ENCODE data around the gene DLX5.
"Not testable (repeated sequence)": the region's sequence is repeated elsewhere in the genome, so short reads cannot be mapped to it uniquely, and the experiment has no call there.

The DLX5 gene

DNA sequence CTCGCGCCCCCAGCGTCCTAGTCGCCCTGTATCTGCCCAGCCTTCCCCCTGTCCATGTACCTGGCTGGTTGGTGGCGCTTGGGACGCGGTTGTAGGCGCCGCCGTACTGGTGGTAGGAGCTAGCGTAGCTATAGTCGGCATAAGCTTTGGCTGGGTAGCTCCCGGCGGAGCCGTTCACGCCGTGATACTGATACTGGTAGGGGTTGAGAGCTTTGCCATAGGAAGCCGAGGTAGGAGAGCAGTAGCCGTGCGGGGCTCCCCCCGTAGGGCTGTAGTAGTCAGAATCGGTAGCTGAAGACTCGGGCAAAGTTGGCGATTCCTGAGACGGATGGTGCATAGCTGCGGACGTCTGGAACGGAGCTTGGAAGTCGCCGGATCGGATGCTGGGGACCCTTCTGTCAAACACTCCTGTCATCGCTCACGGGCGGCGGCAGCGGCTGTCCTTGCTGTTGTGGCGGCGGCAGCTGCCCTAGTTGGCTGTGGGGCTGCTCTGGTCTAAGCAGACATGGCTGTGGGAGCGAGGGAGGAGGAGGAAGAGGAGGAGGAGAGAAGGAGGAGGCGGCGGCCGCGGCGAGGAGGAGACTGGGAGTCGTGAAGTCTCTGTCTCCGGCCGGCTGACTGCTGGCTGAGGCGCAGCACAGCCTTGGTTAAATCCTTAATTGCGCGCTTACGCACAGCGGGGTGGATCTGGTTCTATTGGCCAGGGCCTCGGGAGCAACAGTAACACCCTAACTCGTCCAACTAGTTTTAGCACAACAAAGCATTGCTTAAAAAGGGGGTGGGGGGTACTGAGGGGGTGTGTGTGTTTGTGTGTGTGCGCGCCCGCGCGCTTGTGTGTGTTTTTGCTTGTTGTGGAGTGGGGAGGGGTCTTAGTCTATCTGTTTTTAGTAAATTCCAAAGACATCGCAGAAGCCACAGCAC is at the start of gene DLX5:
TSS of gene DLX5 (minus strand) at position 623 of the 921 bp plus-strand sequence. CDS start at position 415, 208 bp downstream.
- DNase-seq, result peak; percentile 88

DNA sequence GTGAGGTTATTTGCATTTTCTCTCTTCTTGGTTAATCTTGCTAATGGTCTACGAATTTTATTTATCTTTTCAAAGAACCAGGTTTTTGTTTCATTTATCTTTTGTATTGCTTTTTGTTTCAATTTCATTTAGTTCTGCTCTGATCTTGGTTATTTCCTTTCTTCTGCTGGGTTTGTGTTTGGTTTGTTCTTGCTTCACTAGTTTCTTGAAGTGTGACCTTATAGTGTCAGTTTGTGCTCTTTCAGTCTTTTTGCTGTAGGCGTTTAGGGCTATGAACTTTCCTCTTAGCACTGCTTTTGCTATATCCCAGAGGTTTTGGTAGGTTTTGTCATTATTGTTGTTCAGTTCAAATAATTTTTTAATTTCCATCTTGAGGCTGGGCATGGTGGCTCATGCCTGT is 47.4 kb upstream of the DLX5 start:
- DNase-seq, result not testable (repeated sequence)

DNA sequence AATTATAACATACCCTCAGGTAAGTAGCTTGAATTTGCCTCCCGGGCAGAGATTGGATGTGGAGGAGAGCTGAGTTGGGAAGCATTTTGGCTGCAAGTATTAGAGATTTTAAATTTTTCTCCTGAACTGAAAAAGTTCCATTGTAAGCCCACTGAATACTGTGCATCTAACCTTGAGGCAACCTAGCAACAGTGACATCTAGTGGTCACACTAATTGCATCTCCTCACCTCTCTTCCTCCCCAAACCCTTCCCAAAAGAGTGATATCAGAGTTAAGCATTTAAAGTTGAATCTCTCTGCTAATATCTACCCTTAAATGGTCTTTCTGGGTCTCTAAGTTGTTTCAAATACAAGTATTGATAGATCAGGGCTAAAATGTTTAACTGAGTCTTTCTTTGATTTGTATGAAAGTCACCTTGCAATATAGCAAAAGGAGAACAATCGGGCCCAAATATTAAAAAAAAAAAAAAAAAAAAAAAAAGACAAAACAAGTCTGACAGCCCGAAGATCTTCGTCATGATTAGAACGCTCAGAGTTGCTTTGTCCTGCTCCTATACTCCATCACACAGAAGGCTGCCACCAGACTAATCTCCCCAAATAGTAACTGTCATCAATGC is 40.4 kb upstream of the DLX5 start:
- DNase-seq, result peak; percentile 49

DNA sequence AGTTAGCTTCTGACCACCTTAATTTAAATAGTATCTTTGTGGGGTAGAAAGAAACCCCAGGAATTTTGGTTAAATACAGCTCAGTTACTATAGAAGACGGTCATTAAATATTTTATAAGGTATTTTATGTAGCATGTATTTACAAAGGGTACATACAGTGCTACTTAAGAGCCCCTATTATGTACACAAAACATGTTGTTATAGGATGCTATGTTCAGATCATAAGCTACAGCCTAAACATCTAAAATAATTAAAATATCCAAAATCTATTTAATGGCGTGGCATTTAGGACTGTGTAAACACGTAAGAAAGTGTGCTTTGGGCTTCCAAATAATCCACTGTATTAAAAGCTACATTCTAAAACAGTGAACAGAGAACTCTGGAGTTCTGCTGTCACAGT is 39.4 kb upstream of the DLX5 start:
- DNase-seq, result no peak

DNA sequence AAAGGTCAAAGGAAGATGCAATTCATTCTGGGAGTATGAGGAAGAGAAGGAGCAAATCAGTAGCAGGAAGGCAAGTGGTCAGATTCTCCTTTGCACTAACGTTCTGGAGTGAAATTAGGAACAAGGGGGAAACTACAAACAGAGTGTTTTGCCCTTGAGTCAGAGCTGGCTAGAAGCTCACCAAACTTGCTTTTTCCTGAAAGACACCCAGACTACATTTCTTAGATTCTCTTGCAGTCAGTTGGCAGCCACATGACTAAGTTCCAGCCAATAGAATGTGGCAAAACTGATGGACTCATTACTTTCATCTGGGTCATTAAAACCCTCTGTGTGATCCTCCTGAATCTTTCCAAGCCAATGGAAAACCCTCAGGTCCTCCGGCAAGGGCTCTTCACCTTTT is 18.6 kb upstream of the DLX5 start:
- no peak for DNase-seq

DNA sequence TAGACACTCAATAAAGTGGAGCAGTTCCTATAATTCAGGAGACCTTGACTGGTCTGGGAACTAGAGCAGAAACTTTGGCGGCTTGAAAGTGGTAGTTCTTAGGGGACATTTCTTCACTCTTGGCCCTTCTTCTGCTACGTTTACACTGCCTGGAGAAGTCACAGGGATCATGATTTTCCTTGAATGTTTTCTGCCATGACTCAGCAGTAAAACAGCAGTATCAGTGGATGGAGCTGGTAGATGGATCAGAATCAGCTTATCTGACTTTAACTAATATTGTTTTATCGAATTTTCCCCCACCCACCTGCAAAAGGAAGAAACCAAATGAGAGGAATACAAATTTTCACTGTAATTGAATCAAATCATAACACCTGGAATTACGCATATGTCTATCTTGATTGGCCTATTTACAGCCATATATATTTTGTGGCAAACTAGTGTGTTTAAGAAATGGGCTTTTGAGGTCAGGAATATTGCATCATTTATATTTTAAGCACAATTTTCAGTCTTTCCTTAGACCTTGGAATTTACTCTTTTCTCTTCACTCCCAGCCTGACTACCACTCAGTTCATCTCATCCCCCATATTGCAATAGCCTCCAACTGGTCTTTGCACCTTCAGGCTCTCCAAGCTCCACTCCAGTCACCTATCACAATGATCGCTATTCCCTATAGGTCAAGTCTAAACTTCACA is 14.9 kb upstream of the DLX5 start:
- DNase-seq, result no peak

DNA sequence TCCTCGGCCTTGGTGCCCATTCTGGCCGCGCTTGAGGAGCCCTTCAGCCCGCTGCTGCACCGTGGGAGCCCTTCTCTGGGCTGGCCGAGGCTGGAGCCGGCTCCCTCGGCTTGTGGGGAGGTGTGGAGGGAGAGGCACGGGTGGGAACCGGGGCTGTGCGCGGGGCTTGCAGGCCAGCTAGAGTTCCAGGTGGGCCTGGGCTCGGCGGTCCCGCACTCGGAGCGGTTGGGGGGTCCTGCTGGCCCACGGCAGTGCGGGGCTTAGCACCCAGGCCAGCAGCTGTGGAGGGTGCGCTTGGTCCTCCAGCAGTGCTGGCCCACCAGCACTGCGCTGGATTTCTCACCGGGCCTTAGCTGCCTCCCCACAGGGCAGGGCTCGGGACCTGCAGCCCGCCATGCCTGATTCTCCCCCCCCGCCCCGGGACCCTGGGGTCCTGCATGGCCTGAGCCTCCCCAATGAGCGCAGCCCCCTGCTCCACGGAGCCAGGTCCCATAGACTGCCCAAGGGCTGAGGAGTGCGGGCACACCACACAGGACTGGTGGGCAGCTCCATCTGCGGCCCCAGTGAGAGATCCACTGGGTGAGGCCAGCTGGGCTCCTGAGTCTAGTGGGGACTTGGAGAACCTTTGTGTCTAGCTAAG is 9.7 kb upstream of the DLX5 start:
- not testable (repeated sequence) for DNase-seq

DNA sequence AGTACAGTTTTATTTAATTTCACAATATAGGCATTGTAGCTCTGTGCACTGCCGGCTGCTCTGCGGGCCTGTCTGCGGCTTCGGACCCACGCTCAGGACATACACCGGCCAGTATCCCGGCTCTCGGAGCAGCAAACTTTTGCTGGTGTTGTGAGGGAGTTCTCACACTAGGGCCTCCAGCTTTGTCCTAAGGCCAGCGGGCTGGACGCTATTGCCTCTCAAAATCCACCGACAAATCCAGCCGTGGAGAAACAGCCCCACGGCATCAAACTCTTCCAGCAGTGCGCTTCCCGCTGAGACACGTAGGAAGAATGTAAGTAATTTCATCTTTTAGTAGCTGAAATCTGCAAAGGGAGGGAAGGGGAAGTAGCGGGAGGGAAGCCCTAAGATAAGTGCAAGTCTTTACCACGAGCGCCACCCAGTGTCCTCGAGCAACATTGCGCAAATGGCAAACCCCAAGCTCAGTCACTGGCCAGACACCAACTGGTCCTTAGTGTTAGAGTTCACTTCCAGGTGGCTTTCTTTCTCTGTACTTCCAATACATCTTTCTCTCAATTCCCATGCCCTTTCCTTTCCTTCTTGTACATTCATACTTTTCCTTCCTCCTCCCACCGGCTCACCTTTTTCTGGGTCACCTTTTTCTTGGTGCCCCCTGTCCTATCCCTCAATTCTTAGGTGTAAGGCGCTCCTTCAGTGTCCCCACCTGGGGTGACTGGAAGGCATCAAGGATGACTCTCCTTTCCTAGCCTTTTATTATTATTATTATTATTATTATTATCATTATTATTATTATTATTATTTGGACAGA is 3.0 kb upstream of the DLX5 start:
- DNase-seq, result no peak

DNA sequence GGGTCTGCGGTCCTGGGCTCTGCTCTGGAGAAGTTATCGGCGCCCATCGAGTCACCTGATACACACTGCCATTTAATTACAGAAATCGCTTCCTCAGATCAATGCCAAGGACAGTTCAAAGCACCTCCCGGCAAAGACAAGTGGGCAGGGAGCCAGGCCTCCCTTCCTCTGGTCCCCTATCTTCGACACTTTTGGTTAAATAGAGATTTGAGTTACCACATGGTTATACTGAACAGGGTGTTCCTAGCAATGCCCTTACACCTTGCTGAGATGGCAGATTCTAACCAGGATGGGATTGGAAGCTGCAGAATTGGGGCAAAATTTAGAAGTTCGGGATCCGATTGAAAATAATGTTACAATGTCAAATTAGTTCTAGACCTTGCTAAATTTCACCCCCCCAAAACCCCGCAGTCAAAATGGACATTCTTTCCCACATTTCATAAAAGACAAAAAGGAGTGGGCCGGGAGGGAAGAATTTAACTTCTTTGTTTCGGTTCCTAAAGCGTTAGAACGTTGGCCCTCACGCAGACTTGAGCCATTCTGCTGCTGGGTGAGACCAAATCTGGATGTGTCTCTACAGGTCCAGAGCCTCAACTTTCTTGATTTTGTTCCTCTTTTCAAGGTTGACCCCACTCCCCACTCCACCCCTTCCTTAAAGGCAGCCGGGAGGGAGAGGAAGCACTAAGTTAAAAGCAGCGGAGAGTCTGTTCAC is 2.2 kb upstream of the DLX5 start:
- DNase-seq, result no peak

DNA sequence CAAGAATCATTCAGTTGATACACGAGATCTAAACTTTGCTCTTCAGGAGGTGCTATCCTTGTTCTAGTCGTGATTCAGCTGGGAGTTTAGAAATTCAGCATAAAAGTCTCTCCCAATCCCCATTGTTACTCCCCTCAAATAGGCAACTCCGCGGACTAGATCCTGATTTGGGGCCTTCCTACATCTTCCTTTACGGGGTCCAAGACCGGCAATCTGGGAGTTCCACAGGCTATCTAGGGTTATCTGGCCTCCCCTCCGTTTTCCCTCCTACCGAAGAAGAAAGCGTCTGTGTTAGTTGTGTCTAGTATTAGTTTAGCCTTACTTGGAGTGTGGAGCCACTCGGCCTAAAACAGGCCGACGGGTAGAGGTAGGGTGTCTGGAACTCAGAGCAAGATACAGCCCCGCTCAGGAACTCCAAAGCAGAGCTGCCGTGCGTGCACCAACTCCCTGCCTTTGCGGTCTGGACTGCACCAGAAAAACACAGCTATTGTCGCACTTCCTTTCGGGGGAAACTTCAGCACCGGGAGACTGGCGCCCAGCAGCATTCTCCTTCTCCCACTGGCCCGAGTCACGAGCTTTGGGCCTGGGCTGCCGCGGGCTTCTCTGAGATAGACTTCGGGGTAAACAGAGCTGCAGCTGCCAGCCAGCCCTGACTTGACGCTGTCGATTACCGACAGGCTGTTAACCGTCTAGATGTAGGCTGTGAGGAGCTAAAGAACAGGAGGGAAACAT is 1.5 kb upstream of the DLX5 start:
- no peak for DNase-seq

DNA sequence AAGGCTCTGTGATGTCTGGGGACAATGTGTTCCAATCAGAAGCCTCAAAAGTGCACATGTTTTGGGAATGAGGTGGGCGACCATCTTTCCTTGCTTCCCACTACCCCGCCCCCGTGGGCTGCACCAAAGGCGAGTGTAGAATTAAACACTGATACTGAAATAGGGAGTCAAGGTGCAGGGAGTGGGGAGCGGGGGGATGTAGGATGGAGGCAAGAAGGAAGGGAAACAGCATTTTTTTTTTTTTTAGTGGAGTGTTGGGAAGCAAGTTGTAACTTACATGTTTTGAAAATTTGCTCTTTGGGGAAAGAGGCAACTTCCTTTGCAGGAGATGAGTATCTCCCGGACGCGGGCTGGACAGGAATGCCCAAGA is 484 bp upstream of the DLX5 start:
- DNase-seq, result no peak

DNA sequence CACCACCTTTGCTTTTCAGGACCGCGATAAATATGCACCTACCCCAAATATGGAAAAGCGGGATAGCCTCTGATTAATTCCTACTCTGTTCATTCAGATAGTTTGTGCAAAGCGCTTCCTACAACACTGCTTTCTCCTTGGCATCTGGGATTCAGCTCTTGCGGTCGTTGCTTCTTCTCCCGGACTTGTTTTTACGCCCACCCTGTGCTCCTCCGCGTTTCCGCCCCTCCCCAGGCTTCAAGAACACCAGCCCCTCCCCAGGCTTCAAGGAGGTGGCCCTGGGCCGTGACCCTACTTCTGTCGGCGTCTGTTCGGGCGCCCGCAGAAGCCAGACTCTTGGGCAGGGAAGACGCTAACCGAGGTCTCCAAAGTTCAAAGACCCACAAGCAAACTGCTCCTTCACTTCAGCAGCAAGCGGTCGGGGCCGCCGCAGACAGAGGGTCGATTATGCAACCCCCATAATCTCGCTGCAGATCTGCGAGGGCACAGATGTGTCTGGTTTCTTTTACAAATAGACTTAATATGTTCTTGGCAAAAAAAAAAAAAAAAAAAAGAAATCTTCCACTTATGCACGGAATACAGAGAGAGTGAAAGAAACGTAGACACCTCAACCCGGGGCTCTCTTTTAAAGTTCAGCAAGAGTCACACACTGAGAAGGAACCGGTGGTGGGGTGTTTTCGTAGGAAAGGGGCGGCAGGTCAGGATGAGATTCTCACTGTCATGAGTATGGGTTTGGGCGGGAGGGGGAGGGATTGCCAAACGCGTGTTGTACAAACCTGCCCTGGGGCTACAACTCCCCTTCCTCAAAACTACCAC is 1.9 kb downstream of the DLX5 start:
- DNase-seq, result no peak

DNA sequence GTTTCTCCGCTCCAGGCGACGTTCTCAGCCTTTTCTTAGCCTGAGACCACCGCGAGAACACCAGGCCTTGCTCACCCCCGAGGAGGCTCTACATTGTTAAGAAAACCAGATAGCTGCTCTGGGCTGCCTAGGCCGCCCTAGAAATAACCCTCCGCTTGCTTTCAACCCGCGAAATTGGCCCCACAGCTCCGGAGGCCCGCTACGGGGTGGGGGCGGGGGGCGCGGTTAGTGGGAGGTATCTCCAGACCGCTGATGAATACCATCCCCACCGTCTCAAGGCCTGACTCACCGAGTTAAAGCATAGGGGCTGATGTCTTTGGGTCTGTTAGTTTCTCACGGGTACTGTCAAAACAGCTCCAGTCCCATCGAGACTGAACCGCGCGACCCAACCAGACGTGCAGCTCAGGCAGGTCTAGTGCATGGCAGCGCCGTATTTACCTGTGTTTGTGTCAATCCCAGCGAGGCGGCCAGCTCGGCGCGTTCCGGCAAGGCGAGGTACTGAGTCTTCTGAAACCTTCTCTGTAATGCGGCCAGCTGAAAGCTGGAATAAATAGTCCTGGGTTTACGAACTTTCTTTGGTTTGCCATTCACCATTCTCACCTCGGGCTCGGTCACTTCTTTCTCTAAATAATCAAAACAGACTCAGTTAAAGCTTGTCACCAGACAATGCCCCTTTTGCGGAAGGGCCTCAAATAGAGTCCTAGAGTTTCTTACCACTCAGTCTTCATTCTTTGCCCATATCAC is 2.7 kb downstream of the DLX5 start:
- DNase-seq, result no peak

DNA sequence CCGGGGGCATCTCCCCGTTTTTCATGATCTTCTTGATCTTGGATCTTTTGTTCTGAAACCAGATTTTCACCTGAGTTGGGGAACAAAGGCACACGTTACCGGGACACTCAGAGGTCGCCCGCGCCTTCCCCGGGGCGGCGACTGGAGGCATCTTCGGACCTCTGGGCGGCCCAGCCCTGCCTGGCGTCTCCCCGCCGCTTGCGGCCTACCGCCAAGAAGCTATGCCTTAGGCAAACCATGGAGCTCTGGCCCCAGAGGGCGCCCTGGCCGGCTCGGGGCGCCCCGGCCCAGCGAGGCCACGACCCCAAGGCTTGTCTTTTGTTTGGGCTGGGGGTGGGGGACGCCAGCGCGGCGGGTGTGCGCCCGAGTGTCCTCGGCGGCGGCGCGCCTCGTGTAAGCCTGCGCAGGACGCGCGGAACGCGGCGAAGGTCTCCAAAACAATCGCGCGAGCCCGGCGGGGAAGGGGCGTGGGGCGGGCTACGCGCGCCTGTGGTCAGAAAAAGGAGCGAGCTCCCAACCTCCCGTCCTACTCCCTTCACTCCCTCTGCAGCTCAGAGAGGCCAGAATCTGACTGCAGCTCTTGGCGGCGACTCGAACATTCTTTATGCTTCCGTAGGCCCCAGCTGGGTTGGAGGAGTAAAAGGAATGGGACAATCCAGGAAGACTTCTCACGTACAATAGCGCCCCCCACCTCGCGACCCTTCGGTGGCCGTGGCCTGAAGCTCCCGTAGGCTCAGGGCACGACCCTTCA is 3.5 kb downstream of the DLX5 start:
- no peak for DNase-seq

DNA sequence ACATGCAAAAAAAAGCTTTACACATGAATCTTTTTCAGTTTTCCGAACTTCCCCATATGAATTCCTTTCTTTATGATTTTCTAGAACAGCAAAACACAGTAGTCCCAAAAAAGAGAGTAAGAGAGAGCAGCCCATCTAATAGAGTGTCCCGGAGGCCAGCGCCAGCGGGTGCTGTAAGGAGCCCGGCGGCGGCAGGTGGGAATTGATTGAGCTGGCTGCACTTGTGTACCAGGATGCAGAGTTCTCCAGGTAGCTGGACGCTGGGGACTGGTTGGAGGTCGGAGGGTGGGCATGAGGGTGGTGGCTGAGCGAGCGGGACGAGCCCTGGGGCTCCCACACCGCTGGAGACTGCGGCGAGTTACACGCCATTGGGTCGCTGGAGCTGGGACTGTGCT is 4.0 kb downstream of the DLX5 start:
- DNase-seq, result no peak

DNA sequence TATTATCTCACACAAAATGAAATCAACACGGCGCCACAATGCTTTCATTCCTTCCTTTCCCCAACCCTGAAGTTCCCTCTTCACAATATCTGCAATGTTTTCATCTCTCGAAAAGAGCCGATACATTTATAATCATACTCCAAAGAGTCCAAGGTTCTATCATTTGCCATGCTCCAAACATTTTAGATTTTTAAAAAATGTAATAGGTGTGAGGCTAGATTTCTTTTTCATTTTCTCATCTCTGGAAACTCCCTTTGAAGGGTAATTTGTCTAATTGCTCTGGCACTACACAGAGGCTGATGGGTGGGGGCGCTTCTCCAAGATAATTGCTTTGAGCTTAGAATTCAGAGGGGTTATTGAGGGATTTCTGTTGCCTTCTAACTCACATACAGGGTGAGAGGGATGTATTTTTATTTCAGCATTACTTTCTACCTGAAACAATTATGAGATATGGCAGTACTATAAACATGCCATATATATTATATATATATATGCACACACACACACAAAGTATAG is 4.9 kb downstream of the DLX5 start:
- DNase-seq, result peak; percentile 87

DNA sequence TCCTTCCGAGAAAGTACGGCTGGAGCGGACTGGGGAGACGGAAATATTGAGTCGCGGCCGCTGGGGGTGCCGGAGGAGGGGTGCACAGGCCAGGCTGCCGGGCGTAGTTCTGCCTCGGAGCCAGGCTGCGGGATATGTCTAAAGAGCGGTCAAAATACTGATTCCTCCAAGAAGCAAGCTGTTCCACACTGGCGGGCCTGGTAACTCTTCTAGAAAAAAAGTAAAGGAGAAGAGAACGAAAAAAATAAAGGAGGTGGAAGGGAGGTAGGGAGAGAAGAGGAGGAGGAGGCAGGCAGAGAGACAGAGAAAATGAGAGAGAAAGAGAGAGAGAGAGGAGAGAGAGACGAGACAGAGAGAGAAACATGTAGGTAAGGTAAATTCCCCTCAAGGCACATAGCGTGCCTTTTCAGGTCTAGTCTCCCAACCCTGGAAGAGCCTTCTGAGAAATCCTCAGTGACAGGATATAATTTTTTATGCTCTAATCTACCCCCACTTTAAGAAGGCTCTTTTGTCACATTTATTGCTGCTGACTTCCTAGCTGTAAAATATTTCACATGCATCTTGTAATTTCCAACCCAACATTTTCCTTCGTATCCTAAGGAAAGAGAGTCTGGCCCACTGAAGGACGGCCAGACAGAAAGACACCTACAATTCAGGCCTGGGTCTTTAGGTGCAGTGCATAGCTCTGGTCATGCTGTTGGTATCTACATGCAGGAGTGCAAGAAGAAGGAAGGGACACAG is 5.7 kb downstream of the DLX5 start:
- no peak for DNase-seq

DNA sequence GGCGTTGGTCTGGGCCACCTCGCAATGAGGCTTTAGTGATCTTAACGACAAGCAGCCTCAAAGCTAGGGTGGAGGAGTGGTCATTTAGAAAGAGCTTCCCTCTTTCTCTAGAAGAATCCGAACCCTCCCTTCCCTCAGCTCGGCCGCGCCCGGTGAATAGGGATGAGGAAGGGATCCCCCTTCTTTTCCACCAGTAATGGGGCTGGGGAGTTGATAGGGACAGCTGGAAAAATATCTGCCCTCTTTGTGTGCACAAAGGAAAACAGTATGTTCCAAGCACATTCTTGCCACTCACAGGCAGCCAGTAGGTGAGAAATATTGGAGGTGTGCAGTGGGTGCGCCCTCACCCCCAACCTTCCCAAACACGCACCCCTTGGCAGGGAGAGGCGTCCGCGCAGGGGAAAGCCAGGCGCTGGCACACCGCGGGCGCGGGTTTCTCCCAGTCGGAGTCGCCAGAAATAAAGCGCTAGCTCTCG is 6.5 kb downstream of the DLX5 start:
- no peak for DNase-seq

Measured in NCI-H1436 (cell line).